CD4-positive, alpha-beta T cell treated with Interleukin-17A for 4 hours (primary cell): ENCODE data around the gene HIPK4.
"Not testable (repeated sequence)": the region's sequence is repeated elsewhere in the genome, so short reads cannot be mapped to it uniquely, and the experiment has no call there.

Experiments
- DNase-seq: peaks from one replicate; pipeline ENCODE4 v3.0.0-alpha.2; 2020; ENCODE audit warnings: mixed read lengths

Gene HIPK4

GRCh38 chr19:40333083-40333482 lies 56.9 kb downstream of the HIPK4 start:
- DNase-seq: not testable (repeated sequence)

GRCh38 chr19:40332669-40333068 lies 57.3 kb downstream of the HIPK4 start:
- DNase-seq: no peak

GRCh38 chr19:40331052-40331451 lies 58.9 kb downstream of the HIPK4 start:
- no peak for DNase-seq
